SK-N-SH (cell line): Measurements from ENCODE around the gene RPE65.

Source experiments
- CTCF ChIP-seq: fragments of 200-600 bp; sonication (generic); IDR thresholded peaks from 2 replicates; pipeline ENCODE4 v1.6.1; 2017; ENCODE audit warnings: antibody characterized with exemption, mild to moderate bottlenecking, moderate library complexity
- EP300 ChIP-seq, 2 experiments: IDR thresholded peaks; 2 replicates each; pipeline versions ENCODE4 v1.4.0 to v1.6.1; 2012; ENCODE audit warnings: borderline replicate concordance in 1 of 2, low read depth in 1 of 2, low read length in 1 of 2
- EZH2phosphoT487 ChIP-seq: fragments of 200-600 bp; sonication (generic); IDR thresholded peaks from 2 replicates; pipeline ENCODE4 v1.6.1; 2017; ENCODE audit warnings: low read depth, mixed run types, mild to moderate bottlenecking, antibody characterized with exemption, moderate library complexity, borderline replicate concordance
- FOXJ3 ChIP-seq: sonication (generic); formaldehyde crosslinking; IDR thresholded peaks from 2 replicates; pipeline ENCODE4 v1.5.1; 2020; ENCODE audit warnings: mild to moderate bottlenecking, missing genetic modification reagents
- JUND ChIP-seq: IDR thresholded peaks from 2 replicates; pipeline ENCODE4 v1.4.0; 2012
- NFIC ChIP-seq: IDR thresholded peaks from 2 replicates; pipeline ENCODE4 v1.4.0; 2012; ENCODE audit warnings: borderline replicate concordance
- RAD21 ChIP-seq: IDR thresholded peaks from 2 replicates; pipeline ENCODE4 v1.6.1; 2012; ENCODE audit warnings: mild to moderate bottlenecking, low read length
- TAF1 ChIP-seq: IDR thresholded peaks from 2 replicates; pipeline ENCODE4 v1.6.1; 2012; ENCODE audit warnings: low read depth, mild to moderate bottlenecking, low read length, moderate library complexity, borderline replicate concordance
- TEAD4 ChIP-seq: IDR thresholded peaks from 2 replicates; pipeline ENCODE4 v1.4.0; 2012; ENCODE audit warnings: mild to moderate bottlenecking, borderline replicate concordance; ENCODE audit not compliant: insufficient read depth
- USF2 ChIP-seq: fragments of 150-350 bp; IDR thresholded peaks from 2 replicates; pipeline ENCODE4 v1.6.1; 2017; ENCODE audit warnings: antibody characterized with exemption, low read length, low read depth, borderline replicate concordance

GRCh38 chr1:68383092-68383491, 66.7 kb downstream of the RPE65 start:
- TF ChIP-seq TAF1 (no peak), CTCF (no peak; the same call in 1 of the 2 replicates), RAD21 (no peak), FOXJ3 (CRISPR knock-in tag) (no peak), JUND (no peak), NFIC (no peak), EZH2phosphoT487 (no peak), EP300 (IDR thresholded peaks at IDR 0.05; ENCODE audit: borderline replicate concordance in 1 of 2, low read depth in 1 of 2, low read length in 1 of 2) (no peak), TEAD4 (no peak), USF2 (no peak)
